ENCODE data around the gene TANC1. TPM values are rescaled to one million over a fixed set of nuclear protein-coding genes. Genes with fewer than 3 reads are reported as not detected.

TANC1 gene
- total RNA-seq, 1 donor from 2014 or later = 36.9 TPM

DNA sequence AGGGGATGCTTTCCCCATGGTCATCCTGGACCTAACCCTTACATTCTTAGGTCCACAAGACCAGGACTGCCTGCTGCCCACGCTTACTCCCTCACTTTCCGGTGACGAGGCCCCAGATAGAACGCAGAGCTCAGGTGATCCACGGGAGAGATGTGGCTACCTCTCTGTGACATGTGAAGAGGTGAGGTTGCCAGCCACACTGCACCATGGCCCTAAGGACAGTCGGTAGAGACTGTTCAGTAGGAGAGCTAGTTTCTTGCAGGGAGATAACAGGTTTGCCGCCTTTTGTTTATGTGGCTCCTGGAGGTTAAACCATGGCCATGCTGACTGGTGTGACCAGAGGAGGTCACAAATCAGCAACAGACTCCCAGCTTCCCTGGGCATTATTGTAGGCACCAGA lies 246.7 kb downstream of the TANC1 start:
- Mint-ChIP-seq H3K27ac (ENCODE audit: unreplicated experiment) (no peak overlapping the region), H3K4me3 (ENCODE audit: unreplicated experiment) (no peak overlapping the region), H3K4me1 (ENCODE audit: unreplicated experiment) (peaks cover 22% of the 10 kb centered on the region), H3K9me3 (ENCODE audit: unreplicated experiment) (no peaks in the 10 kb centered on the region), H3K27me3 (ENCODE audit: unreplicated experiment) (no peaks in the 10 kb centered on the region), H3K36me3 (ENCODE audit: unreplicated experiment) (peaks cover 46% of the 10 kb centered on the region)
- DNase-seq (ENCODE audit: extremely low spot score, unreplicated experiment) = no peak
- TF ChIP-seq, protein P1, sequence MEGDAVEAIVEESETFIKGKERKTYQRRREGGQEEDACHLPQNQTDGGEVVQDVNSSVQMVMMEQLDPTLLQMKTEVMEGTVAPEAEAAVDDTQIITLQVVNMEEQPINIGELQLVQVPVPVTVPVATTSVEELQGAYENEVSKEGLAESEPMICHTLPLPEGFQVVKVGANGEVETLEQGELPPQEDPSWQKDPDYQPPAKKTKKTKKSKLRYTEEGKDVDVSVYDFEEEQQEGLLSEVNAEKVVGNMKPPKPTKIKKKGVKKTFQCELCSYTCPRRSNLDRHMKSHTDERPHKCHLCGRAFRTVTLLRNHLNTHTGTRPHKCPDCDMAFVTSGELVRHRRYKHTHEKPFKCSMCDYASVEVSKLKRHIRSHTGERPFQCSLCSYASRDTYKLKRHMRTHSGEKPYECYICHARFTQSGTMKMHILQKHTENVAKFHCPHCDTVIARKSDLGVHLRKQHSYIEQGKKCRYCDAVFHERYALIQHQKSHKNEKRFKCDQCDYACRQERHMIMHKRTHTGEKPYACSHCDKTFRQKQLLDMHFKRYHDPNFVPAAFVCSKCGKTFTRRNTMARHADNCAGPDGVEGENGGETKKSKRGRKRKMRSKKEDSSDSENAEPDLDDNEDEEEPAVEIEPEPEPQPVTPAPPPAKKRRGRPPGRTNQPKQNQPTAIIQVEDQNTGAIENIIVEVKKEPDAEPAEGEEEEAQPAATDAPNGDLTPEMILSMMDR (IDR thresholded peaks at IDR 0.05) = no peak

DNA sequence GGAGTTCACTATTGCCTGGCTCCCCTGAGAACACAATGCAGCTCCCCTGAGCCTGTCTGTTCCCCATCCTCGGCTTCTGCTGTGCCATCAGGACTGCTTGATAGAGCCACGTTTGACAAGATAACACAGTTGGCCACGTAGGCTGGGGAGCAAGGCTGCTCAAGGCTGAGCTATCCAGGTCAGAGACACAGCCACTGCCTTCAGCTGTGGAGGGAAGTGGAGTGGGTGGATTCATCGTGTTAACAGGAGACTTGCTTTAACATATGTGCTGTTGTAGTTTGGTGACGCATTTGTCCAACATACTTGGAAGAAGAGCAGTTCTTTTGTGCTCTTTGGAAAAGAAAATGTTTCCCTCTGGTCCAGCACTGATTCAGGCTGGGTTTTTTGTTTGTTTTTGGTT lies 249.2 kb downstream of the TANC1 start:
- Mint-ChIP-seq H3K27ac (ENCODE audit: unreplicated experiment) (no peak overlapping the region), H3K4me1 (ENCODE audit: unreplicated experiment) (no peaks in the 10 kb centered on the region), H3K4me3 (ENCODE audit: unreplicated experiment) (no peak overlapping the region), H3K36me3 (ENCODE audit: unreplicated experiment) (peaks cover 54% of the 10 kb centered on the region), H3K27me3 (ENCODE audit: unreplicated experiment) (no peaks in the 10 kb centered on the region), H3K9me3 (ENCODE audit: unreplicated experiment) (no peaks in the 10 kb centered on the region)
- no peak for DNase-seq (ENCODE audit: extremely low spot score, unreplicated experiment)
- TF ChIP-seq, protein P1 (IDR thresholded peaks at IDR 0.05) = no peak

DNA sequence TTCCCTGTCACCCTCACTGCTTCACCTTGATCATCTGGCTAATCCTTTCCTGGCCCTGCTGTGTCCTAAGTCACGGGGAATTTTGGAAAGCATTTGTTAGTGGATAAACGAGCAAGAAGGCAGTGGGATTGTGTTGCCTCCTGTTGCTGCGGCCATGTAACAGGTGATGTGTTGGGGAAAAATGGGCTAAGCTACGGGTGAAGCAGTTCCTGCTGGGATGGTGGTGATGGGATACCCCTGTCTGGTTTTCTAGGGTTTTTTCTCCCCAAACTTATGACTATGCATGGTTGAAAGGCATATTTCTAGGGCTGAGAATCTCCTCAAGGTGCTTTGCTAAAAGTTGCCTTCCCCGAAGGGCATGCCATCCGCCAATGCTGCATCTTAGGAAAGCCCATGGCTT lies 249.9 kb downstream of the TANC1 start:
- Mint-ChIP-seq H3K36me3 (ENCODE audit: unreplicated experiment) (peaks cover 57% of the 10 kb centered on the region), H3K27ac (ENCODE audit: unreplicated experiment) (no peak overlapping the region)

DNA sequence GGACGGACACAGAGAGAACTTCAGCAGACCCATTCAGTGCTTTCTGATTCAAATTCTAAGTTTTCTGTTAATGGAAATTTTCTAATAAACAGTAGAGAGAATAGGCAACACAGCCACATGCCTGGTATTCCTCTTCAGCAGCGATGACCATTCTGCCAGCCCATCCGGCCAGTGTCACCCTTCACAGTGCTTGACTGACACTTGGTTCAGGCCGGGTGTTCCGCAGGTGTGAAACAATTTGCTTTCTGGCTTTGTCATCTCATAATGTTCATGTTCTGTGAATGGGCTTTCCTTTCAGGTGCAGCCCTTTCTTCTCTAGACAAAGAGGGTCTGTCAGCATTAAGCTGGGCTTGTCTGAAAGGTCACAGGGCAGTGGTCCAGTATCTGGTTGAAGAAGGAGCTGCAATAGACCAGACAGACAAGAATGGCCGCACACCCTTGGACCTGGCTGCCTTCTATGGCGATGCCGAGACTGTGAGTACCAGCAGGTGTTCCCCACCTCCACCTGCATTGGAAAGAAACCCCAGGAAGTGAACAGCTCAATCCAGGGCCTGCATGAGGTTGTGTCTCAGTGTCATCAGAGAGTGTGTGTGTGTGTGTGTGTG lies 251.1 kb downstream of the TANC1 start:
- H3K4me1 Mint-ChIP-seq (ENCODE audit: unreplicated experiment) = no peaks in the 10 kb centered on the region
- H3K36me3 Mint-ChIP-seq (ENCODE audit: unreplicated experiment) = peaks cover 64% of the 10 kb centered on the region
- peak; percentile 57 for DNase-seq (ENCODE audit: extremely low spot score, unreplicated experiment)
- H3K9me3 Mint-ChIP-seq (ENCODE audit: unreplicated experiment) = no peaks in the 10 kb centered on the region
- H3K4me3 Mint-ChIP-seq (ENCODE audit: unreplicated experiment) = no peak overlapping the region
- H3K27ac Mint-ChIP-seq (ENCODE audit: unreplicated experiment) = no peak overlapping the region
- TF ChIP-seq, protein P1 (IDR thresholded peaks at IDR 0.05) = no peak
- no peaks in the 10 kb centered on the region for H3K27me3 Mint-ChIP-seq (ENCODE audit: unreplicated experiment)

More for the DNA sequence above, 249.9 kb downstream of the TANC1 start:
- no peak for DNase-seq (ENCODE audit: extremely low spot score, unreplicated experiment)
- Mint-ChIP-seq H3K9me3 (ENCODE audit: unreplicated experiment) (no peaks in the 10 kb centered on the region), H3K4me3 (ENCODE audit: unreplicated experiment) (no peak overlapping the region), H3K27me3 (ENCODE audit: unreplicated experiment) (no peaks in the 10 kb centered on the region), H3K4me1 (ENCODE audit: unreplicated experiment) (no peaks in the 10 kb centered on the region)
- TF ChIP-seq, protein P1 (IDR thresholded peaks at IDR 0.05) = no peak

DNA sequence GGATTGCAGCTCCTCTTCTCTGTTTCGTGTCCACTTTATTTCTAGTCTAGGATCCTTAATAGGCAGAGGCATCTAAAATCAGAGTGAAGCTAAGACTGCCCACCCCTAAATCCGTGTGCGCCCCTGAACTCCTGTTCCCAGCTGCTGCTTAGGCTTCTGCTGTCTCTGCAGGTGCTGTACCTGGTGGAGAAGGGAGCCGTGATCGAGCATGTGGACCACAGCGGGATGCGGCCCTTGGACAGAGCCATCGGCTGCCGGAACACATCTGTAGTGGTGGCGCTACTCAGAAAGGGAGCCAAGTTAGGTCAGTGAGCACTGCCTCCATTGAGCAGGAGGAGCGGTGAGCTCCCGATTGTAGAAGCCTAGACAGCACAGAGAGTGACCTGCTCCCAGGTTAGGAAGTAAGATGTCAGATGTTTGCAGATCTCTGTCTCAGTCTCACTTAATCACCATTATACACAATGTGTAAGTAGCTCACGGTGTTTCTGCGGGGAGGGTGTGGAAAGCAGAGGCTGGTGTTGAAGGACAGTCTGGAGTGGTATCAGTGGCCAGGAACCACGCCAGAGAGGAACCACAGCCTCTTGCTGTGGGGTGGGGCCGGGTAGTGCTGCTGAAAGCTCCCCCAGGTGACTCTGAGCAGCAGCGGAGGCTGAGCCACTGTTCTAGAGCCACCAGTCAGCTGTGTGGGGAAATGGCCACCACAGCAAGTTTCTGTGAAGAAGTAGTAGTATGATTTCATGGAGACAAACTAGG lies 255.8 kb downstream of the TANC1 start:
- Mint-ChIP-seq H3K27ac (ENCODE audit: unreplicated experiment) (no peak overlapping the region), H3K27me3 (ENCODE audit: unreplicated experiment) (no peaks in the 10 kb centered on the region), H3K9me3 (ENCODE audit: unreplicated experiment) (no peaks in the 10 kb centered on the region), H3K4me3 (ENCODE audit: unreplicated experiment) (no peak overlapping the region), H3K4me1 (ENCODE audit: unreplicated experiment) (peaks cover 14% of the 10 kb centered on the region), H3K36me3 (ENCODE audit: unreplicated experiment) (peaks cover 46% of the 10 kb centered on the region)
- DNase-seq (ENCODE audit: extremely low spot score, unreplicated experiment) = no peak
- TF ChIP-seq, protein P1 (IDR thresholded peaks at IDR 0.05) = no peak
